ENCODE measurements around the gene SECISBP2L.
"Not testable (repeated sequence)": the region's sequence is repeated elsewhere in the genome, so short reads cannot be mapped to it uniquely, and the experiment has no call there.

The SECISBP2L gene

DNA sequence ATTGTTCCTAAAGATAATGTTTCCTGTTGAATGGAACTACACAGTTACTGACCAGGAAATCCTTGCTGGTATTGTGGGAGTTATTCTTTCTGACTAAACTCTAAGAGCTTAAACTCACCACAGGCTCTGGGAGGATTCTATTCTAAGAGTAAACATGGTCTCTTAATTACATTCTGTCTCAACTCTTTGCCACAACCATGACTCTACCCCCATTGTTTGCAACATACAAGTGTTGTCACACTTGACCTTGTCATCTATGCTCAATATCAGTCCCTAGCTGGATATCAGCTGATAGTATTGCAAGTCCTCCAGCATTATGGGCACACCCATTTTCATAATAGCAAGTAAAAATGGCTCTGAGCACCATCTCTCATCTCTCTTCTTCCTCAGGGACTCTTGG, 29.6 kb upstream of the SECISBP2L start:
- H3K4me3 ChIP-seq (ENCODE audit: insufficient read depth, low read length, poor library complexity, severe bottlenecking), result no peak overlapping the region
- TF ChIP-seq, protein P1, sequence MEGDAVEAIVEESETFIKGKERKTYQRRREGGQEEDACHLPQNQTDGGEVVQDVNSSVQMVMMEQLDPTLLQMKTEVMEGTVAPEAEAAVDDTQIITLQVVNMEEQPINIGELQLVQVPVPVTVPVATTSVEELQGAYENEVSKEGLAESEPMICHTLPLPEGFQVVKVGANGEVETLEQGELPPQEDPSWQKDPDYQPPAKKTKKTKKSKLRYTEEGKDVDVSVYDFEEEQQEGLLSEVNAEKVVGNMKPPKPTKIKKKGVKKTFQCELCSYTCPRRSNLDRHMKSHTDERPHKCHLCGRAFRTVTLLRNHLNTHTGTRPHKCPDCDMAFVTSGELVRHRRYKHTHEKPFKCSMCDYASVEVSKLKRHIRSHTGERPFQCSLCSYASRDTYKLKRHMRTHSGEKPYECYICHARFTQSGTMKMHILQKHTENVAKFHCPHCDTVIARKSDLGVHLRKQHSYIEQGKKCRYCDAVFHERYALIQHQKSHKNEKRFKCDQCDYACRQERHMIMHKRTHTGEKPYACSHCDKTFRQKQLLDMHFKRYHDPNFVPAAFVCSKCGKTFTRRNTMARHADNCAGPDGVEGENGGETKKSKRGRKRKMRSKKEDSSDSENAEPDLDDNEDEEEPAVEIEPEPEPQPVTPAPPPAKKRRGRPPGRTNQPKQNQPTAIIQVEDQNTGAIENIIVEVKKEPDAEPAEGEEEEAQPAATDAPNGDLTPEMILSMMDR (IDR thresholded peaks at IDR 0.05; ENCODE audit: insufficient read depth, low read length, poor library complexity, severe bottlenecking), result no peak
- TF ChIP-seq EZH2phosphoT487 (conservative IDR thresholded peaks at IDR 0.05; ENCODE audit: low read length), result no peak
- H3F3A ChIP-seq (ENCODE audit: insufficient read depth), result no peaks in the 10 kb centered on the region
- H3K27me3 ChIP-seq (ENCODE audit: low read length), result no peaks in the 10 kb centered on the region
- H4K20me1 ChIP-seq (ENCODE audit: low read depth, low read length), result no peaks in the 10 kb centered on the region
- H3K27ac ChIP-seq (ENCODE audit: low read depth, low read length), result no peak overlapping the region
- H3K36me3 ChIP-seq (ENCODE audit: low read length), result no peaks in the 10 kb centered on the region
- H3K9me2 ChIP-seq (replicated peaks; ENCODE audit: insufficient read depth, low read length), result no peaks in the 10 kb centered on the region
- no peak overlapping the region for H3K9ac ChIP-seq (ENCODE audit: low read length)
- no peaks in the 10 kb centered on the region for H3K9me3 ChIP-seq (ENCODE audit: insufficient read depth, low read length)
- no peak overlapping the region for H3K4me2 ChIP-seq (ENCODE audit: low read depth, low read length, poor library complexity, severe bottlenecking)
- no peaks in the 10 kb centered on the region for H3K79me2 ChIP-seq (ENCODE audit: insufficient read depth, low read length)
- no peak overlapping the region for H2AFZ ChIP-seq (ENCODE audit: low read depth, low read length, severe bottlenecking)

DNA sequence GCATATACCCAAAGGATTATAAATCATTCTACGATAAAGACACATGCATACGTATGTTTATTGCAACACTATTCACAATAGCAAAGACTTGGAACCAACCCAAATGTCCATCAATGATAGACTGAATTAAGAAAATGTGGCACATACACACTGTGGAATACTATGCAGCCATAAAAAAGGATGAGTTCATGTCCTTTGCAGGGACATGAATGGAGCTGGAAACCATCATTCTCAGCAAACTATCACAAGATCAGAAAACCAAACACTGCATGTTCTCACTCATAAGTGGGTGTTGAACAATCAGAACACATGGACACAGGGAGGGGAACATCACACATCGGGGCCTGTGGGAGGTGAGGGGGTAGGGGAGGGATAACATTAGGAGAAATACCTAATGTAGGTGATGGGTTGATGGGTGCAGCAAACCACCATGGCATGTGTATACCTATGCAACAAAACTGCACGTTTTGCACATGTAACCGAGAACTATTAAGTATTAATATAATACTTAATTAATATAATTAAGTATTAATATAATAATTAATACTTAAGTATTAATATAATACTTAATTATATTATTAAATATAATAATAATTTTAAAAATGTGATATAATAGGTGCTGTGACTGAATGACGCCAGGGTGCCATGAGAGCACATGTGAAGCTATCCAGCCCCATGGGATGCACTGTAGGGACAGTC, 28.5 kb upstream of the SECISBP2L start:
- H3K9me2 ChIP-seq (replicated peaks; ENCODE audit: insufficient read depth, low read length); H3K27ac ChIP-seq (ENCODE audit: low read depth, low read length); H3K27me3 ChIP-seq (ENCODE audit: low read length); H2AFZ ChIP-seq (ENCODE audit: low read depth, low read length, severe bottlenecking); H3K9me3 ChIP-seq (ENCODE audit: insufficient read depth, low read length); H3F3A ChIP-seq (ENCODE audit: insufficient read depth); H3K4me2 ChIP-seq (ENCODE audit: low read depth, low read length, poor library complexity, severe bottlenecking); H3K9ac ChIP-seq (ENCODE audit: low read length); H3K4me3 ChIP-seq (ENCODE audit: insufficient read depth, low read length, poor library complexity, severe bottlenecking); H3K79me2 ChIP-seq (ENCODE audit: insufficient read depth, low read length); H3K36me3 ChIP-seq (ENCODE audit: low read length); H4K20me1 ChIP-seq (ENCODE audit: low read depth, low read length): not testable (repeated sequence)

DNA sequence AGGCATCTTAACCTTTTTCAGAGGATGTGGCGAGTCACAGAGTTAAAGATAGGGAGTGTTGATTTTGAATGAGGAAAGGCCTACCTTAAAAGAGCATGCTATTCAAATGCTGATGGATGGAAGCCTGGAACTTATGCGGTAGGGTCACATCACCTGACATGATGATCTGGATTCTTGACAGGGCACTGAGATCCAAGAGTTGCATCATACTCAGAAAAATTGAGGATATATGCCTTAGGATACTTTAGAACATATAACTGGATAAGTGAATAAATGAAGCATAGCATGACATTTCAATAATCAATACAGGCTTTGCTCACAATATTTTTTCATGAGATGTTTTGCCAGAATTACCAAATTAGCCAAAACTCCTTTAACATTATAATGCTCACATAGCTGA, 20.1 kb upstream of the SECISBP2L start:
- Histone ChIP-seq H2AFZ (ENCODE audit: low read depth, low read length, severe bottlenecking) (no peak overlapping the region), H3K36me3 (ENCODE audit: low read length) (no peaks in the 10 kb centered on the region), H3K4me3 (ENCODE audit: insufficient read depth, low read length, poor library complexity, severe bottlenecking) (no peak overlapping the region), H3K79me2 (ENCODE audit: insufficient read depth, low read length) (no peaks in the 10 kb centered on the region), H3K9ac (ENCODE audit: low read length) (no peak overlapping the region), H3K4me2 (ENCODE audit: low read depth, low read length, poor library complexity, severe bottlenecking) (no peak overlapping the region), H3K27me3 (ENCODE audit: low read length) (no peaks in the 10 kb centered on the region), H3K9me2 (replicated peaks; ENCODE audit: insufficient read depth, low read length) (no peaks in the 10 kb centered on the region), H3F3A (ENCODE audit: insufficient read depth) (no peaks in the 10 kb centered on the region), H4K20me1 (ENCODE audit: low read depth, low read length) (no peaks in the 10 kb centered on the region), H3K27ac (ENCODE audit: low read depth, low read length) (no peak overlapping the region), H3K9me3 (ENCODE audit: insufficient read depth, low read length) (no peaks in the 10 kb centered on the region)
- TF ChIP-seq, protein P1 (IDR thresholded peaks at IDR 0.05; ENCODE audit: insufficient read depth, low read length, poor library complexity, severe bottlenecking), result no peak
- no peak for TF ChIP-seq EZH2phosphoT487 (conservative IDR thresholded peaks at IDR 0.05; ENCODE audit: low read length)

DNA sequence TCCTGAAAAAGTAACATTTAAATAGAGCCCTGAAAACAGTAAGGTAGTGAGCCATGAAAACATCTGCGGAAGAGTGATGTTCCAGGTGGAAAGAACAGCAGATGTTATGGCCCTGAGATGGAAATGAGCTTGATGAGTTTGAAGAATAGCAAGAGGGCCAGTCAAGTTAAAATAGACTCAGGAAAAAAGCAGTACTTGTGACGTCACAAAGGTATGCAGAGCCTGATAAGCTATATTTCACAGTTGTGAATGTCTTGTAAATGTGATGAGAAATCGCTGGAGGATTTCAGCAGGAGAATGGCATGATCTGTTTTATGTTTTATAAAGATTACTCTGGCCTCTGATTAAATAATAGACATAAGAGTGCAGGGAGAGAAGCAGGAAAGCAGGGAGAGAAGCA, 18.6 kb upstream of the SECISBP2L start:
- Histone ChIP-seq H3K79me2 (ENCODE audit: insufficient read depth, low read length) (no peaks in the 10 kb centered on the region), H3K9ac (ENCODE audit: low read length) (no peak overlapping the region), H3K36me3 (ENCODE audit: low read length) (no peaks in the 10 kb centered on the region), H3K4me3 (ENCODE audit: insufficient read depth, low read length, poor library complexity, severe bottlenecking) (no peak overlapping the region), H3K9me2 (replicated peaks; ENCODE audit: insufficient read depth, low read length) (no peaks in the 10 kb centered on the region), H3K4me2 (ENCODE audit: low read depth, low read length, poor library complexity, severe bottlenecking) (no peak overlapping the region), H3K27ac (ENCODE audit: low read depth, low read length) (no peak overlapping the region), H3K27me3 (ENCODE audit: low read length) (no peaks in the 10 kb centered on the region), H4K20me1 (ENCODE audit: low read depth, low read length) (no peaks in the 10 kb centered on the region), H3K9me3 (ENCODE audit: insufficient read depth, low read length) (no peaks in the 10 kb centered on the region), H2AFZ (ENCODE audit: low read depth, low read length, severe bottlenecking) (no peak overlapping the region), H3F3A (ENCODE audit: insufficient read depth) (no peaks in the 10 kb centered on the region)
- no peak for TF ChIP-seq EZH2phosphoT487 (conservative IDR thresholded peaks at IDR 0.05; ENCODE audit: low read length)
- TF ChIP-seq, protein P1 (IDR thresholded peaks at IDR 0.05; ENCODE audit: insufficient read depth, low read length, poor library complexity, severe bottlenecking), result no peak
